HG03469 (cell line): Measurements from ENCODE around the gene DEFB124.
"Not testable (repeated sequence)": the region's sequence is repeated elsewhere in the genome, so short reads cannot be mapped to it uniquely, and the experiment has no call there.

Experiments
- ATAC-seq: cut with Tn5 transposase; IDR thresholded peaks from one replicate; pipeline ENCODE4 v1.9.1; 2021; ENCODE audit warnings: mild to moderate bottlenecking, moderate library complexity, moderate number of reproducible peaks; ENCODE audit not compliant: unreplicated experiment

Gene DEFB124, protein sequence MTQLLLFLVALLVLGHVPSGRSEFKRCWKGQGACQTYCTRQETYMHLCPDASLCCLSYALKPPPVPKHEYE

DNA sequence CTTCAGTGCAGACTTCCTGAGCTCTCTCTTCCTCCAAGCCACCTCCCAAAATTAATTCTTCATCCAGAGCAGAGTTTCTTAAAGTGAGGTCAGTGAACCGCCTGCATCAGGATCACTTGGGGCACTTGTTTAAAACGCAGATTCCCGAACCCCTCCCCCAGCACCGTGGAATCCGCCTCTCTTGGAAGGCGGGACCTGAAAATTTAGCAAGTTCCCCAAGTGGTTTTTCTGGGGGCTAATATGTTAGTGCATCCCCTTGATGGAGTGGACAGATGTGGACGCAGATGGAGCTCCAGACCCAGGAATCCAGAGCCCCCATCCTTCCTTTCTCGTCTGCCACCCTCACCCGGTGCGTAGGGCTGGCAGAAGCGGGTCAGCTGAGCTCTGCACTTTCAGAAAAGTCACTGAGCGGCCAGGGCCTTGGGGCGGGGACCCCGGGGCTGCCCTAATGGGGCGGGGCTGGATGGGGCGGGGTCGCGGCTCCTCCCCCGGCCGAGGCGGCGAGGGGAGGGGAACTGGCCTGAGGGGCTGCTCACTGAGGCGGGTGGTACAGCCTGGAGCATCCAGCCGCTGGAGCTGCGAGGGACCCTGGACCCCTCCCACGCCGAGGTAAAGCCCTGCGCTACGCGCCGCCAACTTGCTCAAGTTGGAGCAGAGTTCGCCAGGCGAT is at the start of gene DEFB124, which contains the start of gene REM1:
Gene DEFB124, minus strand, starts transcription at position 370 of the 670 bp plus-strand sequence. CDS start 2,114 bp downstream, outside the sequence.
Gene REM1, plus strand, starts transcription at position 531 of the 670 bp plus-strand sequence. CDS start 1,158 bp downstream, outside the sequence.
- ATAC-seq: no peak

DNA sequence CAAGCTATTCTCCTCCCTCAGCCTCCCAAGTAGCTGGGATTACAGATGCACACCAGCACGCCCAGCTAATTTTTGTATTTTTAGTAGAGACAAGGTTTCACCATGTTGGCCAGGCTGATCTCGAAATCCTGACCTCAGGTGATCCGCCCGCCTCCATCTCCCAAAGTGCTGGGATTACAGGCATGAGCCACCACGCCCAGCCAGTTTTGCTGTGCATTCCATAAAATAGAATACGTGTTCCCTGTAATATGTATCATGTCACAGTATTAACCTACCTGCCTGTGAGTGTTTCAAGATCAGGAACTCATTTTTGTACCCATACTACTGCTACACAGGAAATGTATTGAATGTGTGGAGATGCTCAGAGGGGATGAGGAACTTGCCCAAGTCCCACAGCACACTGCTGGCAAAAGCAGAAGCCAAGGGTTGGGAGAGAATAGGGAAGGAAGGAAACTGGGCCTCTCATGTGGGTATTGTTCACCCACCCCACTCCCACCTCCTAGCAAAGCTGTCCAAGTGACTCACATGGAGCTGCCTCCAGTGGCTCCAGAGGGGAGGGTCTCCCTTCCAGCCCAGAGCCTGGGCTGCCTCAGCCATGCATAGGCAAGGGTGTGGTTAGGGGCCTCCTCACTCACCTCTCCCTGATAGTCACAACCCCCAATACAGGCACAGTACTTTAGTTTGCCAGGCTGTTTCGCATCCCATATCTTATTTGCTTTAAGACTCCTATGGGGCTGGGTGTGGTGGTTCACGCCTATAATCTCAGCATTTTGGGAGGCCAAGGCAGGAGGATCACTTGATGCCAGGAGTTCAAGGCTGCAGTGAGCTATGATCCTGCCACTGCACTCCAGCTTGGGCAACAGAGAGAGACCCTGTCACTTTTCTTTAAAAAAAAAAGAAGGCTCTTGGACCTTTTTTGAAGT is 48.7 kb upstream of the DEFB124 start:
- ATAC-seq: no peak

DNA sequence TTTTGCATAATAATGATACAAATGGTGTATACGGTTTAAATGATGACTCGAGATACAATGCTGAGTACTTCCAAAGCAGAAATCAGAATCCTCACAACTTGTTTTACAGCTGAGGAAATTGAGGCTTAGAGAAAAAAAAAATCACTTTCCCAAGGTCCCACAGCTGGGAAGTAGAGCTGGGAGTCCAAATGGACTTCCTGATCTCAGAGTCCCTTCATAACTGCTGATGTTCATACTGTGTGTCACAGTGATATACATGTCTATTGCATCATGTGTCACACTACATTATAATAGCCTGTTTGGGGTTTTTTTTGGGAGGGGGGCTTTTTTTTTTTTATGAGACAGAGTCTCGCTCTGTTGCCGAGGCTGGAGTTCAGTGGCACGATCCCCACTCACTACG is 47.8 kb upstream of the DEFB124 start:
- ATAC-seq: no peak

DNA sequence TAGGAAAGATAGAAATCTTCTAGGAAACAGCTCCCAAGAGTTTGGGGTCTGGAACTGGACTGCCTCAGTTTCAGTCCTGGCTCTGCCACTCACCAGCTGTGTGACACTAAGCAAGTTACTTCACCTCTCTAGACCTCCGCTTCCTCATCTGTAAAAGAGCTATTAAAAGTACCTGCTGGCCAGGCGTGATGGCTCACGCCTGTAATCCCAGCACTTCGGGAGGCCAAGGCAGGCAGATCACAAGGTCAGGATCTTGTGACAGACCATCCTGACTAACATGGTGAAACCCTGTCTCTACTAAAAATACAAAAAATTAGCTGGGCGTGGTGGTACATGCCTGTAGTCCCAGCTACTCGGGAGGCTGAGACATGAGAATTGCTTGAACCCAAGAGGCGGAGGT is 46.3 kb upstream of the DEFB124 start:
- ATAC-seq: not testable (repeated sequence)

DNA sequence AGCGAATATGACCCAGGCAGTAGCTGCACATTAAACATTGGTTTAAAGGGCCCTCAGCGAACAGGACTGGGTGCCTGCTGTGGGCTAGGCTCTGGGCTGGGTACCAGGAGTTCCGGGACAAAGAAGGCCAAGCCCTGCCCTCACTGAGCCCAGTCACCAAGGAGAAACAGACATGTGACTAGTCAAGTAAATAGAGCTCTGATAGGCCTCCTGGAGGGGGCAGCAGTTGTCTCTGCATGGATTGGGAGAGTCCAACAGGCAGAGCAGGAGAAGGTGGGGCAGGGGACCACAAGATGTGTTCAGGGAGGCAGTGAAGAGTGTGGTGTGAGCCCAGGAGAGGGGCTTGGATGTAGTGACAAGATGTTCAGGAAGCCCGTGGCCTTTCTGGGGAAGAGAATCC is 42.4 kb upstream of the DEFB124 start:
- no peak for ATAC-seq

DNA sequence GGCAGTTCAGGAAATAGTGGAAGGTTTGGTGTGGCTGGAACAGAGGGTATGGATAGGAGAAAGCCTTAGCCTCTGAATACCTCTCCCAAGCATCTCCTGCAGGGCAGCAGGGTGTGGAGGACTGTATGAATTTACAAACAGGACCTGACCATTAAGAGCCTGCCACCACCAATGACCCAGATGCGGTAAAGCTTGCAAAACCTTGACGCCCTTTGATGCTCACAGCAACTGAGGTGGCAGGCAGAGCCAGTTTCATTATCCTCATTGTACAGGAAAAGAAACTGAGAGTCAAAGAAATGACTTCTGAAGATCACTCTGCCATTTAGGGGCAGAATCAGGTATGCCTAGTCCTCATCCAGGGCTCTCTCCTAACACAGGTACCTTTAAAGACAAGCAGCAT is 41.7 kb upstream of the DEFB124 start:
- no peak for ATAC-seq

DNA sequence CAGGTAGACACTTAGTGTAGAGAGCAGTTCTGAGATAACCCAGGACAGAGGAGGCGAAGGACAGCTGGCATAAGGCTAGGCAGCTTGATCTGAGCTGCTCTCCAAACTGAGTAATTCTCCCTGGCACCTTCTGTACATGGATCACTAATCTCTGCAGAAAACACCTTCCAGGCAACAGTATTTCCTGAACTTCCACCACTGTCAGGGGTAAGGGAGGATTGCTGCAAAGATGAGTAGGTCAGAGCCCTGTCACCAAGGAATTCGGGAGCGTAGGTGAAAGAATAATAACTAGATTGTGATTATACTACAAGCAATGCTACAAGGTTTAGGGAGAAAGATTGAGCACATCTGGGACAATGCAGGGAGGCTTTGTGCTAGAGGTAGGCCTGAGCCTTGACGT is 41.2 kb upstream of the DEFB124 start:
- no peak for ATAC-seq

DNA sequence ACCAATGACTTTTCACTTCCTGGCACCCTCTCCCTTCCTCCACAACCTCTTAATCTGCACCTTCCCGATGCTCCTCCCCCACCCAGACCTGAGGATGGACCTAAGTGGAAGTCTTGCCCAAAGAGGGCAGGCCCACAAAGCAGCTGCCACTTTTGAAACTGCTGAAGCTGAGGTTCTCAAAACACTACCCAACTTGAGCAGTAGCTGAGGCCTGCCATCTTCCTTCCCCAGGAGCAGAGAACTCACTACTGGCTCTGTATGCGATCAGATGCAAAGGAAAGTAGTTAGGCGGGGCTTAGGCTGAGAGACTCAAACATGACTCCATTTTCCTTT is 40.8 kb upstream of the DEFB124 start:
- no peak for ATAC-seq

DNA sequence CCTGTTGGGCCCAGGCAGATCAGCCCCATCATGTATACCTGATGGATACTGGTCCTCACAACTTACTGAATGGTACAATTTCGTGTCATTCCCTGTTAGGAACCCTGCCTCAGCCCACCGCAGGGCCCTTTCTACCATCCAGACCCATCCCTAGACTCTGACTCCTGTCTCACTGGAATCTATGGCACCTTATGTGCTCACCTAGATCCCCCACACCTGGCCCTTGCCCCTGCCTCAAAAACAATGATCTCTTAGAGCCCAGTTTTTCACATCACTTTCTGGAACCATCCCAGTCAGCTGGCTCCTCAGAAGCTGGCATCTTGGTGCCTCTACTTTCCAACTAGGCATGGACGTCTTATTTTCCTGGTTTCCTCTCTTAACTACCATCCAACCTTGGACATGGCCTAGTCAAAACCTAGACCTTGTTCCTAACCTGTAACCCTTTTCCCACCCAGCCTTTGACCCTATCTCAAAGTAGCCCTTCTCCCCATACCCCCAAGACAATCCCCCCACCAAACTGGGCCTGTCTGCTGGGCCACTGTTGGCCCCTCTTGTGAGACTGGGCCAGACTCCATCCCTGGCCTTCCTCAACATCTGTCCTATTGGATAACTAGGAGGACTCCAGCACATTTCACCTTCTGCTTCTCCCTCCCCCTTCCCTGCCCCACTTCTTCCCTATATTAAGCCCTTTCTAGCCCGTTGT is 40.3 kb upstream of the DEFB124 start:
- ATAC-seq: no peak

DNA sequence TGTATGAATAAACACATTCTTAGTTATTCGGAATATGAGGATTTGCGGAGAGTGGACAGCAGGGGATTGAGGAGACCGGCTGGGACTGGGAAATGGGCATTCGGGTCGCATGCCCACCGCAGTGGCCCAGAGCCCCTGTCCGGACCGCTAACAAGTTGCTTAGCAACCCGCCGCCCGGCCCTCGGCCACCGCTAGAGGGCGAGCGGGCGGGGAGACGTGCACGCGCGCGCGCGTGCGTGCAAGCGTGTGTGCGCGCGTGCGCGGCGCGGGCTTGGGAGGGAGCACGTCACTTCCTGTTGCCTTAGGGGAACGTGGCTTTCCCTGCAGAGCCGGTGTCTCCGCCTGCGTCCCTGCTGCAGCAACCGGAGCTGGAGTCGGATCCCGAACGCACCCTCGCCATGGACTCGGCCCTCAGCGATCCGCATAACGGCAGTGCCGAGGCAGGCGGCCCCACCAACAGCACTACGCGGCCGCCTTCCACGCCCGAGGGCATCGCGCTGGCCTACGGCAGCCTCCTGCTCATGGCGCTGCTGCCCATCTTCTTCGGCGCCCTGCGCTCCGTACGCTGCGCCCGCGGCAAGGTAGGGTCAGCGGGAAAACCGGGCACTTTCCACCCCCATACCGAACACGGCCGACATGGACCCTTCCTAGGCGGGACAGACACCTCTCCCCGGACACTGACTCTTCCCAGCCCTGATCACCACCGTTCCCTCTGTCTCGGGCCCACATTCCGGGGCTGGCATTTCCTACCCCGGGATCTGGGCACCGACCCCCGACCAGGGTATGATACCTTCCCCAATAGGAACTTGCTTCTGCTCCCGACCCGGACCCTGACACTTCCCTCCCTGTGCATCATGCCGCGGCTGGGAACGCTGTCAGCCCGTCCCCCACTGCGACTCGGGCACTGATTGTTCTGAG is 39.5 kb upstream of the DEFB124 start, which contains the start of gene HM13:
Gene HM13, plus strand, starts transcription at position 289 of the 918 bp plus-strand sequence. Its CDS starts 110 bp downstream, at position 399.
- ATAC-seq: peak; percentile 90

DNA sequence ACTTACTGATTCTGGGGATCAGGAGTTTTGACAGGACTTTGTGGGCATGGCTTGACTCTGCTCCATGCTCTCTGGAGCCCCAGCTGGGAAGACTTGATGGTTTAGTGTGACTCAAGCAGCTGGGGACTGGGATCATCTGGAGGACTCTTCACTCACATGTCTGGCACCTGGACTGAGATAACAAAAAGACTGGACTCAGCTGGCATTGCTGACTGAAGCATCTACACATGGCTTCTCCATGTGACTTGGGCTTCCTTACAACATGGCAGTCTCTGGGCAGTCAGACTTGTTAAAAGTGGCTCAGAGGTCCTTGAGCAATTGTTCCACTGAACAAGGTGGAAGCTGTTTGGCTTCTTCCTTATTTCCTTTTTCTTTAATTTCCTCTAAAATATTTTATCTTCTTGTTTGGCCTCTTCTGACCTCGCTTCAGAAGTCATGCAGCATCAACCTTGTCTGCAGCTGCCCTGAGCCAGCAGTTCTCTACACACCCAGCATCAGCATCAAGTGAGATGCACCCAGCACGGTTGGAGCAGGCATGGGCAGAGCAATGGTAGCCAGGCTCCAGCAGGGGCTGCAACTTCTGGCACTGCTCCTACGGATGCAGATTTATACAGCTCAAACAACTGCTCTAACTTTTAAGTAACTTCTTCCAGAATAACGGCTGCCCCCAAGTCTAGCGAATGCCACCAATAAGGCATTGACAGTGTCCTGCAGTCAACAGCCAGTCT is 33.8 kb upstream of the DEFB124 start:
- ATAC-seq: no peak

DNA sequence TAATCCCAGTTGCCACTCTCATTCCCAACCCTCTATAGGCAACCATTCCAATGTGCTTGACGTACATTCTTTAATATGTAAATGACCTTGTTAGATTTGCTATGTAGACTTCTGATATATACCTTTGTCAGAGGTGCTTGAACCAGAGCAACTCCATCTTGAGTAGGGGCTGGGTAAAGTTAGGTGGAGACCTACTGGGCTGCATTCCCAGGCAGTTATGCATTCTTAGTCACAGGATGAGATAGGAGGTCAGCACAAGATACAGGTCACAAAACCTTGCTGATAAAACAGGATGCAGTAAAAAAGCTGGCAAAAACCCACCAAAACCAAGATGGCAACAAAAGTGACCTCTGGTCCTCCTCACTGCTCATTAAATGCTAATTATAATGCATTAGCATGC is 31.0 kb upstream of the DEFB124 start:
- ATAC-seq: no peak

DNA sequence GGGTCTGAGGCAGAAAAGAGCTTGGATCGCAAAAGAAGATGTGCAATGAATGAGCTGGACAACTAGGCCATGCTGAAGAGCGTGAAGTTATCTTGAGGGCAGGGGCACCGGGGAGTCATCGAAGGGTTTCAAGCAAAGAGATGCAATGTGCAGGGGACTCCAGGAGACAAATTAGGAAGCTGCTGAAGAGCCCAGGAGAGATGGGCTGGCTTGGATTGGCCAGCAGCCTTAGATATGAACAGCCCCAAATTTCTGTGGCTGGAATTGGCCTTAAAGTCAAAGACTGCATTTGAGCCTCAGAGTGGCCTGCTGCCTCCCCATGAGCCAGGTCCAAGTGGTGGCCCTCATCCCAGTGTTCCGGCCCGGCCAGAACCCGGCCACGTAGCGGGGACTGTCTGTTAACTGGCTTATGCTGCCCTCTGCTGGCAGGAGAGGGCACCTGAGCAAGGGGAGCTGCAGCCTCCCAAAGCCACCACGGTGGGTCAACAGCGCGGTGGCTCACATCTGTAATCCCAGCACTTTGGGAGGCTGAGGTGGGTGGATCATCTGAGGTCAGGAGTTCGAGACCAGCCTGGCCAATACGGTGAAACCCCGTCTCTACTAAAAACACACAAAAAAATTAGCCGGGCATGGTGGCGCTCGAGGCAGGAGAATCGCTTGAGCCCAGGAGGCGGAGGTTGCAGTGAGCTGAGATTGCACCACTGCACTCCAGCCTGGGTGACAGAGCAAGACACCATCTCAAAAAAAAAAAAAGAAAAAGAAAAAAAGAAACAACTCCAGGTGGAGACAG is 28.2 kb upstream of the DEFB124 start:
- ATAC-seq: peak; percentile 85

DNA sequence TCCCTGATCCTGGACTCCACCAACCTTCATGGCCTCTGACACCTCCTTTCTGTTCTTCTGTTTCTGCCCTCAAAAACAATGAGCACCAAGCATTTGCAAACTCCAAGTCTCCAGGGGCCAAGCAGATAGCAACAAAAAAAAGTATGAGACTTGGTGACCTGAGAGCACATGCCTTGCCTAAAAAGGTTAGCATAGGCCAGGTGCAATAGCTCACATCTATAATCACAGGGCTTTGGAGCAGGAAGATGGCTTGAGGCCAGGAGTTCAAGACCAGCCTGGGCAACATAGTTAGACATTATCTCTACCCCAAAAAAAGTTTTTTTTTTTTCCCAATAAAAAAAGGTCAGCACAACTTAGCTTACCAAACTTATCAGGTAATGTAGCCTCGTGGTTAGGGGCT is 25.6 kb upstream of the DEFB124 start:
- ATAC-seq: no peak

DNA sequence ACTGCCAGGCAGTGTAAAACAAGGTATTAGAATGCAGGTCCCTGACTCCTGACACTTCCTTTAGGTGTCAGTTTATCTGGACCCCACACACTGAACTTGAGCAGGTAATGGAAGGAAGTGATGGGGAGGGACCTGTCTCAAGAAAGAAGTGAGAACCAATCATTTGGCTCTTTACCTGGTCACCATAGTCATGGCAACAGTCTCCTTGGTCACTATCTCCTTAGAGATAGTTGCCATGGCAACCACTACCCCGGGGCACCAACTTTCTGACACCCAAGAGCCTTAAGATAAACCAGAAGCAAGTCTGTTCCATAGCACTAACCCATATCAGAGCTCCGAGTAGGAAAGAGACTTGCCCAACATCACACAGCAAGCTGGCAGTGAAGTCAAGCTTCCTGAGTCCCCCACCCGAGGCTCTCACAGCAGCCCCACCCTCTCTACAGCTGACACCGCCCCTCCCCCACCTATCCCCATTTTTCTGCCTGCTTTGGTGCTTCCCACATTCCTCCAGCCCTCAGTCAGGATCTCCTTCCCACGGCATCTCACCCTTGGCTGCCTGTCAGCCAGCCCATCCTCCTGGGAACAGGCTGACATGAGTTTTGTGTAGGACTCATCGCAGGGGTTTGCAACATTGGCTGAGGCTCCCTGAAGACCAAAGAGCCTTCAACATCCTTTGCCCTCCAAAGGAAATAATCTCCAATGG is 23.1 kb upstream of the DEFB124 start:
- ATAC-seq: no peak

DNA sequence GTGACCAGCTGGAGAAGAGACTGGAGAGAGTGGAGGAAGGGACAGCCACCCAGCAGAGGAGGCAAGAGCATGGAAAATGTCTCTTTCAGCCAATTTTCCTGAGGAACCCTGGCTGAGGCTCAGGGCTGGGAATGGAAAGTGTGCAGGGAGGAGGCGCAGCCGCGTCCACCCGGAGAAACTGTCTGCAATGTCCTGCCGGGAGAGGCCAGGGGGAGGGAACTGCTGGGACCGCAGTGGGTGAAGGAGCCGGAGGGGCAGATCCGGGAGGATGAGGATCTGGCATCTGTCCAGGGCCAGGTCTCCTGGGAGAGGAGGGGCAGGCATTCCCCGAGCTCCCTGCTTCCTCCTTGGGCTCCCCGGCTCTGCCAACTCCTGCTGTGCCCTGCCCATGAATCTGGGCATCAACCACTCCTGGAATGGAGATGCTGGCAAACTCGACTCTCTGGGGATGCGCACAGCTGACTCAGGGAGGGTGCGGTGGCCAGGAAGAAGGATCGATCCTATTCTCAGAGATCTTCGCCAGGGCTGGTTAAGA is 21.9 kb upstream of the DEFB124 start:
- ATAC-seq: no peak

DNA sequence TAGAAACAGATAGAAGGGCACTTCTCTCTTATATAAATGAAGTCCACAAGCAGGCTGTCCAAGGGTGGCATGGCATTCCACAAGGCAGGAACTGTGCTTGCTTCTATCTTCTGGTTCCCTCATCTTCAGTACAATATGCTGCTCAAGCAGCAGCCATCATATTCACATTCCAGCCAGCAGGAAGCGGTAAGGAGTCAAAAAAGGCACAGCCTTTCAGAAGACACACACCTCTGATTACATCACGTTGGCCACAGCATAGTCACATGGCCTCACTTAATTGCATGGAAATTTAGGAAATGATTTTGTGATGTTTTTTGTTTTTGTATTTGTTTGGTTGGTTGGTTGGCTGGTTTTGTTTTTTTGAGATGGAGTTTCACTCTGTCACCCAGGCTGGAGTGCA is 19.2 kb upstream of the DEFB124 start:
- ATAC-seq: no peak

DNA sequence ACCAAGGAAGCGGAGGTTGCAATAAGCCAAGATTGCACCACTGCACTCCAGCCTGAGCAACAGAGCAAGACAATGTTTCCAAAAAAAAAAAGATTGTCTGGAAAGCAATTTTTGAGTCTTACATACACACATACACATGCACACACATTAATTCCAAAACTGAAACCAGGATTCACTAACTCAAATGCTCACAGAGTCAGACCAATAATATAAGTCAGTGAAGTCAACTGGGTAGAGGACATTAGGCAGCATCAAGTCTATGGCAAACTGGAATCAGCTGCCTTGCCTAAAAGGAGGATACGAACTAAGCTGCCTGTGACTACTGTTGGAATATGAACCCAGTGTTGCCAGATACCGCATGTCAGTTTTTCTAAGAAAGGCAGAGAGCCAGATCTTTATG is 15.8 kb upstream of the DEFB124 start:
- no peak for ATAC-seq
